B cell (primary cell): ENCODE data around the gene DDOST.

Experiments
- CTCF ChIP-seq: fragments of 200-600 bp; IDR thresholded peaks from one replicate; pipeline ENCODE4 v1.8.0; 2022; ENCODE audit warnings: antibody characterized with exemption, mild to moderate bottlenecking
- EZH2 ChIP-seq: IDR thresholded peaks from 2 replicates; pipeline ENCODE4 v1.6.1; 2012; ENCODE audit warnings: borderline replicate concordance, low read depth, mild to moderate bottlenecking, moderate library complexity, low read length; ENCODE audit not compliant: insufficient read depth, poor library complexity, severe bottlenecking

GRCh38 chr1:20666146-20666545 lies 5.0 kb upstream of the DDOST start:
- TF ChIP-seq CTCF = no peak
- no peak for TF ChIP-seq EZH2
